ENCODE results near the gene BHLHE40. TPM values are rescaled to one million over a fixed set of nuclear protein-coding genes. Genes with fewer than 3 reads are reported as not detected.

BHLHE40 gene
- 4.7 and 6.0 TPM in 2 replicates for total RNA-seq

GRCh38 chr3:4979428-4980228, at the start of gene BHLHE40:
BHLHE40 (plus strand) TSS chr3:4979437; CDS start chr3:4979719, 282 bp downstream.

Other genes starting within 250 kb of the BHLHE40 start
- 32.2 and 67.4 TPM in 2 replicates for gene ARL8B, start 142.9 kb downstream of the BHLHE40 start, total RNA-seq
- gene EDEM1, start 208.3 kb downstream of the BHLHE40 start, total RNA-seq = 12.6 and 20.9 TPM in 2 replicates